ENCODE measurements around the gene SPATA6L. TPM values are rescaled to one million over a fixed set of nuclear protein-coding genes. Genes with fewer than 3 reads are reported as not detected.

SPATA6L gene
- total and polyA plus RNA-seq, 9 of the 15 experiments (the other 6 are each of a cell fraction or from before 2014, with no cell fraction given), result 0.03 to 1.00 (median 0.08) TPM; not detected in 4

- ATAC-seq (no peak), DNase-seq (ENCODE audit: extremely low read depth in 1 of 4, low spot score in 3 of 4) (no peak), FAIRE-seq (no peak)
- 51% methylated on average over 4 of the region's 4 CpGs for WGBS (ENCODE audit: insufficient coverage, low coverage, missing lambda C conversion rate)
- Histone ChIP-seq H3K9me1 (ENCODE audit: control insufficient read depth, insufficient read depth, low read length) (no peaks in the 10 kb centered on the region), H3K9ac (ENCODE audit: insufficient read depth in 1 of 2, low read depth in 2 of 2, low read length in 2 of 2) (no peak overlapping the region), H3K27ac (ENCODE audit: extremely low read depth, low read depth, low read length) (0 out of 3 replicates have a peak overlapping the region, but pooled peaks have one; percentile 22), H3K4me2 (ENCODE audit: insufficient read depth, low read length) (no peak overlapping the region), H4K20me1 (replicated peaks; ENCODE audit: control insufficient read depth, insufficient read depth, low read length) (no peaks in the 10 kb centered on the region), H3K79me2 (ENCODE audit: control insufficient read depth, insufficient read depth, low read length) (no peaks in the 10 kb centered on the region), H3K27me3 (ENCODE audit: control insufficient read depth in 2 of 2, insufficient read depth in 2 of 2, low read length in 2 of 2) (no peaks in the 10 kb centered on the region), H3K4me1 (replicated peaks in 1 of 2; ENCODE audit: control insufficient read depth in 2 of 2, insufficient read depth in 2 of 2, low read length in 2 of 2) (no peaks in the 10 kb centered on the region), H3K9me3 (replicated peaks; ENCODE audit: control insufficient read depth, insufficient read depth, low read depth, low read length) (no peaks in the 10 kb centered on the region), H3K36me3 (ENCODE audit: control insufficient read depth, insufficient read depth, low read length) (peaks cover 73% of the 10 kb centered on the region; the same call in 2 of the 3 replicates), H2AFZ (ENCODE audit: low read depth, low read length) (no peak overlapping the region), H3K4me3 (no peak overlapping the region)
- TF ChIP-seq ZNF589 (CRISPR knock-in tag; IDR thresholded peaks at IDR 0.05; ENCODE audit: low read depth) (no peak), CBX3 (IDR thresholded peaks at IDR 0.05; ENCODE audit: borderline replicate concordance in 1 of 2, low read length in 2 of 2) (no peak), ZNF57 (CRISPR knock-in tag; IDR thresholded peaks at IDR 0.05) (no peak), CEBPB (tag; IDR thresholded peaks at IDR 0.05) (no peak), ZNF740 (CRISPR knock-in tag; IDR thresholded peaks at IDR 0.05) (no peak), ZNF740 (tag; IDR thresholded peaks at IDR 0.05) (no peak), PRMT5 (CRISPR knock-in tag; IDR thresholded peaks at IDR 0.05) (no peak), NRF1 (conservative IDR thresholded peaks at IDR 0.05 in 1 of 2, IDR thresholded peaks at IDR 0.05 in 1 of 2) (no peak)
- CTCF ChIA-PET (ENCODE audit: low intra/inter-chr PET ratio), result no interaction called here
- POLR2A ChIA-PET, result interaction anchor here (0.6 kb wide), 1 partner anchor 89 kb away, joined by 4 read pairs; no protein-coding TSS in a partner anchor
- in situ Hi-C loops (cut with MboI), result no loop called here
- no TSS peak for BruUV-seq (replicated peaks)
- intact Hi-C loops (cut with micrococcal nuclease), result no loop called here
These were observed 40.8 kb upstream of the SPATA6L start for GRCh38 chr9:4706971-4707622.

Measured in K562 (cell line).